ENCODE measurements around the gene ROCK1.

DNA sequence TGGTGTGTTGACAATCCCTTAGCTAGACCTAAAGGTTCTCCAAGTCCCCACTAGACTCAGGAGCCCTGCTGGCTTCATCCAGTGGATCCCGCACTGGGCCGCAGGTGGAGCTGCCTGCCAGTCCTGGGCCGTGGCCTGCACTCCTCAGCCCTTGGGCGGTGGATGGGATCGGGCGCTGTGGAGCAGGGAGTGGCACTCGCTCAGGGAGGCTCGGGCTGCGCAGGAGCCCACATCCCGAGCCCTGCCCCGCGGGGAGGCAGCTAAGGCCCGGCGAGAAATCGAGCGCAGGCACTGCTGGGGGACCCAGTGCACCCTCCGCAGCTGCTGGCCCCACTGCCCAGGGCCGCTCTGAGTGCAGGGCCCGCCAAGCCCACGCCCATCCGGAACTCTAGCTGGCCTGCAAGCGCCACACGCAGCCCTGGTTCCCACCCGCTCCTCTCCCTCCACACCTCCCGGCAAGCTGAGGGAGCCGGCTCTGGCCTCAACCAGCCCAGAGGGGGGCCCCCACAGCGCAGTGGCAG lies 20.8 kb upstream of the ROCK1 start:
- TF ChIP-seq, protein P1, sequence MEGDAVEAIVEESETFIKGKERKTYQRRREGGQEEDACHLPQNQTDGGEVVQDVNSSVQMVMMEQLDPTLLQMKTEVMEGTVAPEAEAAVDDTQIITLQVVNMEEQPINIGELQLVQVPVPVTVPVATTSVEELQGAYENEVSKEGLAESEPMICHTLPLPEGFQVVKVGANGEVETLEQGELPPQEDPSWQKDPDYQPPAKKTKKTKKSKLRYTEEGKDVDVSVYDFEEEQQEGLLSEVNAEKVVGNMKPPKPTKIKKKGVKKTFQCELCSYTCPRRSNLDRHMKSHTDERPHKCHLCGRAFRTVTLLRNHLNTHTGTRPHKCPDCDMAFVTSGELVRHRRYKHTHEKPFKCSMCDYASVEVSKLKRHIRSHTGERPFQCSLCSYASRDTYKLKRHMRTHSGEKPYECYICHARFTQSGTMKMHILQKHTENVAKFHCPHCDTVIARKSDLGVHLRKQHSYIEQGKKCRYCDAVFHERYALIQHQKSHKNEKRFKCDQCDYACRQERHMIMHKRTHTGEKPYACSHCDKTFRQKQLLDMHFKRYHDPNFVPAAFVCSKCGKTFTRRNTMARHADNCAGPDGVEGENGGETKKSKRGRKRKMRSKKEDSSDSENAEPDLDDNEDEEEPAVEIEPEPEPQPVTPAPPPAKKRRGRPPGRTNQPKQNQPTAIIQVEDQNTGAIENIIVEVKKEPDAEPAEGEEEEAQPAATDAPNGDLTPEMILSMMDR (IDR thresholded peaks at IDR 0.05) = no peak
- no peak for TF ChIP-seq POLR2A (IDR thresholded peaks at IDR 0.05)

All from heart left ventricle (tissue), 13 donors.